ENCODE data around the gene ACSM2B.
"Not testable (repeated sequence)": the region's sequence is repeated elsewhere in the genome, so short reads cannot be mapped to it uniquely, and the experiment has no call there.

The ACSM2B gene, protein sequence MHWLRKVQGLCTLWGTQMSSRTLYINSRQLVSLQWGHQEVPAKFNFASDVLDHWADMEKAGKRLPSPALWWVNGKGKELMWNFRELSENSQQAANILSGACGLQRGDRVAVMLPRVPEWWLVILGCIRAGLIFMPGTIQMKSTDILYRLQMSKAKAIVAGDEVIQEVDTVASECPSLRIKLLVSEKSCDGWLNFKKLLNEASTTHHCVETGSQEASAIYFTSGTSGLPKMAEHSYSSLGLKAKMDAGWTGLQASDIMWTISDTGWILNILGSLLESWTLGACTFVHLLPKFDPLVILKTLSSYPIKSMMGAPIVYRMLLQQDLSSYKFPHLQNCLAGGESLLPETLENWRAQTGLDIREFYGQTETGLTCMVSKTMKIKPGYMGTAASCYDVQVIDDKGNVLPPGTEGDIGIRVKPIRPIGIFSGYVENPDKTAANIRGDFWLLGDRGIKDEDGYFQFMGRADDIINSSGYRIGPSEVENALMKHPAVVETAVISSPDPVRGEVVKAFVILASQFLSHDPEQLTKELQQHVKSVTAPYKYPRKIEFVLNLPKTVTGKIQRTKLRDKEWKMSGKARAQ

GRCh38 chr16:20576145-20576544, at the start of gene ACSM2B:
TSS of gene ACSM2B (minus strand) at chr16:20576367. CDS start at chr16:20564845, 11,522 bp downstream.
- not testable (repeated sequence) for DNase-seq (ENCODE audit: low spot score in 2 of 2); H3K9me3 Mint-ChIP-seq; H3K4me3 Mint-ChIP-seq; H3K27ac Mint-ChIP-seq; H3K4me1 Mint-ChIP-seq; ATAC-seq; H3K36me3 Mint-ChIP-seq

DNA sequence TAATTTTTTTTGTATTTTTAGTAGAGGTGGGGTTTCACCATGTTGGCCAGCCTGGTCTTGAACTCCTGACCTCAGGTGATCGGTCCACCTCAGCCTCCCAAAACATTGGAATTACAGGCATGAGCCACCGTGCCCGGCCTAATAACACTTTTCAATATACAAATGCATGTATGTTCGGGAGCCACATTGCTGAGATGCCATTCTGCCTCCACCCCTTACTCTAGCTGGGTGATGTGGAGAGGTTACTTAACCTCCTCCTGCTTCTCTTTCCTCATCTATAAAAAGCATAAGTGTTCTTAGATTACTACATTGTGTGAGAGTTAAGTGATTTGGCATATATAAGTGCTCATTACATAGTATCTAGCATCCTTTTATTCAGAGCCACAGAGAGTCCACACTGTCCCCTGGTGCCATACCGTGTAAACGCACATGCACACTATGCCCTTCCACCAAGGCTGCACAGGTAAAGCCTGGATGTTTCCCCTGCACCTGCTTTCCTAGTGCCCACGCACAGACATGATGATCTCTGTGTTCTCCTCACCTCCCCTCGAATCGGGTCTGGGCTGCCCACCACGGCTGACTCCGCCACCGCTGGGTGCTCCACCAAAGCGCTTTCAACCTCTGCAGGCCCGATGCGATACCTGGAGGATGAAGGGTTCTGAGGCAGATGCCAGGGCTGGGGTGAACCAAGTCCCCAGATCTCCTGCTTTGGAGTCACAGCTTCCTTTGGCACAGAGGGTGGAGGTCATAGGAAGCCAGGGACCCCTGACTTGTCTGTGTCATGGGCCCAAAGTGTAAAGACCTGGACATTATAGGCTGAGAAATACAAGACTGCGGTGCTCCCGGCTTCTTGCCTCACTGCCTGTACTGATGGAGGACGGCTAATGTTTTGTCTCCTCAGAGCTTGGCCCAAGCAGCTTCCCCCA, 49.0 kb upstream of the ACSM2B start:
- ATAC-seq = no peak
- no peak overlapping the region for H3K4me3 Mint-ChIP-seq
- DNase-seq (ENCODE audit: low spot score in 2 of 2) = no peak

GRCh38 chr16:20624205-20624604, 48.0 kb upstream of the ACSM2B start:
- no peak overlapping the region for H3K27ac Mint-ChIP-seq
- H3K4me1 Mint-ChIP-seq = no peaks in the 10 kb centered on the region
- H3K4me3 Mint-ChIP-seq = no peak overlapping the region
- ATAC-seq (no peak), DNase-seq (ENCODE audit: low spot score in 2 of 2) (no peak)
- H3K36me3 Mint-ChIP-seq = no peaks in the 10 kb centered on the region
- no peaks in the 10 kb centered on the region for H3K9me3 Mint-ChIP-seq

More for the DNA sequence above, 49.0 kb upstream of the ACSM2B start:
- H3K36me3 Mint-ChIP-seq = no peaks in the 10 kb centered on the region
- no peaks in the 10 kb centered on the region for H3K4me1 Mint-ChIP-seq
- no peak overlapping the region for H3K27ac Mint-ChIP-seq
- no peaks in the 10 kb centered on the region for H3K9me3 Mint-ChIP-seq

DNA sequence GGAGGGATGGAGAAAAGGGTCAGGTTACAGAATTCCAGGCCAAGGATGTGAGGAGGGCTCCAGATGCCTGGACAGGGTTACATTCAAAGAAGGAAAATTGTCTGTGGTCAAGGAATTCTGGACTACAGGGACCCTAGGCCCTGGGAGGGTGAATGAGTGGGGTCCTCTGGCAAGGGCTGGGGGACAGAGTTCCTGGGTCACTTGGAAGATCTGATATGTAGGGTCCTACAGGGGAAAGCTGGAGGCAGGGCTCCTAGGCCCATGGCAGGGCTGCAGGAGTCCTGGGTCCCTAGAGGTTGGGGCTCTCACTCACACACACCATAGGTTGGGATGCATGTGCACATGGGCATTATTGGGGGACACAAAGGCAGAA, 46.3 kb upstream of the ACSM2B start:
- no peak for DNase-seq (ENCODE audit: low spot score in 2 of 2)
- no peak for ATAC-seq
- no peaks in the 10 kb centered on the region for H3K4me1 Mint-ChIP-seq
- H3K9me3 Mint-ChIP-seq = no peaks in the 10 kb centered on the region
- no peak overlapping the region for H3K4me3 Mint-ChIP-seq
- H3K27ac Mint-ChIP-seq = no peak overlapping the region
- H3K36me3 Mint-ChIP-seq = no peaks in the 10 kb centered on the region

- DNase-seq (ENCODE audit: low spot score in 2 of 2) (no peak), ATAC-seq (peak; percentile 40)
- no peaks in the 10 kb centered on the region for H3K4me1 Mint-ChIP-seq
- H3K4me3 Mint-ChIP-seq = no peak overlapping the region
- no peaks in the 10 kb centered on the region for H3K9me3 Mint-ChIP-seq
- no peaks in the 10 kb centered on the region for H3K36me3 Mint-ChIP-seq
- H3K27ac Mint-ChIP-seq = no peak overlapping the region
Observed at GRCh38 chr16:20621406-20621805, 45.2 kb upstream of the ACSM2B start.

DNA sequence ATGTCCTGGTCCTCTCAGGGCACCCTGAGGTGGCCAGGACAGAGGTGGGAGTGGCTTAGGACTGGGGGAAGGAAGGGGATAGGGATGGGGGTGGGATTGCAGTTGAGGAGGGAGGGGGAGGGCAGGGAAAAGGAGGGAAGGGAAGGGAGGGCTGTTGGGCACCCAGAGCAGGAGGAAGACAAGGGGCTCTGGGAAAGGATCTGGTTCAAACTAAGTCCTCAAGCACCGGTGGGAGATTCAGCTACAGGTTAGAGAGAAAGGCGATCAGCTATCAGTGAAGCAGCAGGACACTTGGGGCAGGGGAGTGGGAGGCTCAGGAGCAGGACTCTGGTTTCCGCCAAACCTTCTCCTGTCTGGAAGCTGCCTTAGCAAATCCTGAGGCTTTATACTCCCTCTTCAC, 44.6 kb upstream of the ACSM2B start:
- ATAC-seq (no peak), DNase-seq (ENCODE audit: low spot score in 2 of 2) (no peak)
- H3K4me1 Mint-ChIP-seq = no peaks in the 10 kb centered on the region
- H3K27ac Mint-ChIP-seq = no peak overlapping the region
- H3K36me3 Mint-ChIP-seq = no peaks in the 10 kb centered on the region
- no peaks in the 10 kb centered on the region for H3K9me3 Mint-ChIP-seq
- no peak overlapping the region for H3K4me3 Mint-ChIP-seq

GRCh38 chr16:20620003-20620402, 43.8 kb upstream of the ACSM2B start:
- Mint-ChIP-seq H3K36me3 (no peaks in the 10 kb centered on the region), H3K27ac (no peak overlapping the region), H3K9me3 (no peaks in the 10 kb centered on the region), H3K4me1 (no peaks in the 10 kb centered on the region), H3K4me3 (no peak overlapping the region)
- DNase-seq (ENCODE audit: low spot score in 2 of 2) = no peak
- no peak for ATAC-seq

- H3K9me3 Mint-ChIP-seq = no peaks in the 10 kb centered on the region
- ATAC-seq = no peak
- no peak overlapping the region for H3K27ac Mint-ChIP-seq
- H3K4me1 Mint-ChIP-seq = no peaks in the 10 kb centered on the region
- H3K36me3 Mint-ChIP-seq = no peaks in the 10 kb centered on the region
- H3K4me3 Mint-ChIP-seq = no peak overlapping the region
- DNase-seq (ENCODE audit: low spot score in 2 of 2) = no peak
Observed at GRCh38 chr16:20617271-20617670, 41.1 kb upstream of the ACSM2B start.

GRCh38 chr16:20614186-20615141, 38.3 kb upstream of the ACSM2B start:
- no peak overlapping the region for H3K4me3 Mint-ChIP-seq

GRCh38 chr16:20613481-20614185, 37.5 kb upstream of the ACSM2B start:
- Mint-ChIP-seq H3K9me3 (no peaks in the 10 kb centered on the region), H3K4me1 (no peaks in the 10 kb centered on the region), H3K36me3 (no peaks in the 10 kb centered on the region), H3K4me3 (no peak overlapping the region), H3K27ac (no peak overlapping the region)
- DNase-seq (ENCODE audit: low spot score in 2 of 2) = no peak
- ATAC-seq = no peak

More at GRCh38 chr16:20614186-20615141, 38.3 kb upstream of the ACSM2B start:
- Mint-ChIP-seq H3K27ac (no peak overlapping the region), H3K4me1 (no peaks in the 10 kb centered on the region), H3K36me3 (no peaks in the 10 kb centered on the region), H3K9me3 (no peaks in the 10 kb centered on the region)
- DNase-seq (ENCODE audit: low spot score in 2 of 2) = no peak
- ATAC-seq = no peak

DNA sequence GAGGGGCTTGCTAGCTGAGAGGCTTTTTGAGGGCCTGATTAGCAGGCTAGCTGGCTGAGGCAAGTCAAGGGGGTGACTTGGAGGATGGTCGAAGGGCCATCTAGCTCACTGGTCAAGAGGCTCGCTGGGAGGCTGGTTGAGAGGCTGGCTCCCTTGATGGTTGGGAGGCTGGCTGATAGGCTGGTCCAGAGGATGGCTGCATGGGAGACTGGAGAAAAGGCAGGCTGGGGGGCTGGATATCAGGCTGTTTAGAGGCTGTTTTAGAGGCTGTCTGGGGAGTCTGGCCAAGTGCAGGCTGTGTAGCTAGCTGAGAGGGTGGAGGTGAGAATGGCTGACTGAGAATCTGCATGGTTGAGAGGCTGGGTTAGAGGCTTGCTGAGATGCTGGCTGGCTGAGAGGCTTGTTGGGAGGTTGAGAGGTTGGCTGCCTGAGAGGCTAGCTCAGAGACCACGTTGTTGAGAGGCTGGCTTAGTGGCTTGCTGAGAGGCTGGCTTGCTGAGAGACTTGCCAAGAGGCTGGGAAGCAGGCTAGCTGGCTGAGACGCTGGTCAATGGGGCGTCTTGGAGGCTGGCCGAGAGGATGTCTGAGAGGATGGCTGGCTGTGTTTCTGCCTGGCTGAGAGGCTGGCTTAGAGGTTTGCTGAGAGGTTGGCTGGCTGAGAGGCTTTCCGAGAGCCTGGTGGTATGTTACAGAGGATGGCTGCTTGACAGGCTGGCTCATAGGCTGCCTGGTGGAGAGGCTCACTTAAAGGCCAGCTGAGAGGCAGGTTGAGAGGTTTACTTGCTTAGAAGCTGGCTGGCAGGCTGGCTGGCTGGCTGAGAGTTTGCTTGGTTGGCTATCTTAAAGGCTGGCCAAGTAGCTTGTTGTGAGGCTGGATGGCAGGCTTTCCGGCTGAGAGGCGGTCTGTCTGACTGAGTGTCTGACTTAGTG, 36.6 kb upstream of the ACSM2B start:
- ATAC-seq (no peak), DNase-seq (ENCODE audit: low spot score in 2 of 2) (no peak)
- Mint-ChIP-seq H3K9me3 (no peaks in the 10 kb centered on the region), H3K4me1 (no peaks in the 10 kb centered on the region), H3K4me3 (no peak overlapping the region), H3K27ac (no peak overlapping the region), H3K36me3 (no peaks in the 10 kb centered on the region)

- no peak for DNase-seq (ENCODE audit: low spot score in 2 of 2)
- no peak for ATAC-seq
- no peak overlapping the region for H3K27ac Mint-ChIP-seq
- H3K9me3 Mint-ChIP-seq = no peaks in the 10 kb centered on the region
- no peak overlapping the region for H3K4me3 Mint-ChIP-seq
- no peaks in the 10 kb centered on the region for H3K4me1 Mint-ChIP-seq
- H3K36me3 Mint-ChIP-seq = no peaks in the 10 kb centered on the region
Observed at GRCh38 chr16:20611975-20612481, 35.9 kb upstream of the ACSM2B start.

DNA sequence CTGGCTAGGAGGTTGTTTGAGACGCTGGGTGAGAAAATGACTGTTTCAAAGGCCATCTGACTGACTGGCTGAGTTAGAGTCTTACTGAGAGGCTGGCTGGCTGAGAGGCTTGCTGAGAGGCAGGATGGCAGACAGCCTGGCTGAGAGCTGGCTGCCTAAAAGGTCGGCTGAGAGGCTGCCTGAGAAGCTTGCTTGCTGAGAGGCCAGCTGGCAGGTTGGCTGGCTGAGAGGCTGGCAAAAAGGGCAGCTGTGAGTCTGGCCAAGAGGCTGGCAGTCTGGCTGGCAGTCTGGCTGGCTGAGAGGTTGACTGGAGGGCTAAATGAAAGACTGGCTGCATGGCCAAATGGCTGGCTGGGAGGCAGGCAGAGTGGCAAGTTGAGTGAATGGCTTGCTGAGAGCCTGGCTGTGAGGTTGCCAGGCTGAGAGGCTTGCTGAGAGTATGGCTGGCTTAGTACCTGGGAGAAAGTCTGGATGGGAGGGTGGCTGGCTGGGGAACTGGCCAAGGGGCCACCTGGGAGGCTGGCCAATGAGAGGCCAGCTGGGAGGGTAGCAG, 35.3 kb upstream of the ACSM2B start:
- no peak for ATAC-seq
- Mint-ChIP-seq H3K27ac (no peak overlapping the region), H3K9me3 (no peaks in the 10 kb centered on the region), H3K36me3 (no peaks in the 10 kb centered on the region), H3K4me3 (no peak overlapping the region), H3K4me1 (no peaks in the 10 kb centered on the region)
- no peak for DNase-seq (ENCODE audit: low spot score in 2 of 2)

Measured in stimulated activated effector memory CD8-positive, alpha-beta T cell treated with anti-CD3 and anti-CD28 coated beads, Interleukin-12 subunit alpha, Interleukin-12 subunit beta, amount 100 ng/mL, for 72 hours (primary cell).